ENCODE data around the gene AFAP1.

Gene AFAP1, protein sequence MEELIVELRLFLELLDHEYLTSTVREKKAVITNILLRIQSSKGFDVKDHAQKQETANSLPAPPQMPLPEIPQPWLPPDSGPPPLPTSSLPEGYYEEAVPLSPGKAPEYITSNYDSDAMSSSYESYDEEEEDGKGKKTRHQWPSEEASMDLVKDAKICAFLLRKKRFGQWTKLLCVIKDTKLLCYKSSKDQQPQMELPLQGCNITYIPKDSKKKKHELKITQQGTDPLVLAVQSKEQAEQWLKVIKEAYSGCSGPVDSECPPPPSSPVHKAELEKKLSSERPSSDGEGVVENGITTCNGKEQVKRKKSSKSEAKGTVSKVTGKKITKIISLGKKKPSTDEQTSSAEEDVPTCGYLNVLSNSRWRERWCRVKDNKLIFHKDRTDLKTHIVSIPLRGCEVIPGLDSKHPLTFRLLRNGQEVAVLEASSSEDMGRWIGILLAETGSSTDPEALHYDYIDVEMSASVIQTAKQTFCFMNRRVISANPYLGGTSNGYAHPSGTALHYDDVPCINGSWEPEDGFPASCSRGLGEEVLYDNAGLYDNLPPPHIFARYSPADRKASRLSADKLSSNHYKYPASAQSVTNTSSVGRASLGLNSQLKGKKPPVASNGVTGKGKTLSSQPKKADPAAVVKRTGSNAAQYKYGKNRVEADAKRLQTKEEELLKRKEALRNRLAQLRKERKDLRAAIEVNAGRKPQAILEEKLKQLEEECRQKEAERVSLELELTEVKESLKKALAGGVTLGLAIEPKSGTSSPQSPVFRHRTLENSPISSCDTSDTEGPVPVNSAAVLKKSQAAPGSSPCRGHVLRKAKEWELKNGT

DNA sequence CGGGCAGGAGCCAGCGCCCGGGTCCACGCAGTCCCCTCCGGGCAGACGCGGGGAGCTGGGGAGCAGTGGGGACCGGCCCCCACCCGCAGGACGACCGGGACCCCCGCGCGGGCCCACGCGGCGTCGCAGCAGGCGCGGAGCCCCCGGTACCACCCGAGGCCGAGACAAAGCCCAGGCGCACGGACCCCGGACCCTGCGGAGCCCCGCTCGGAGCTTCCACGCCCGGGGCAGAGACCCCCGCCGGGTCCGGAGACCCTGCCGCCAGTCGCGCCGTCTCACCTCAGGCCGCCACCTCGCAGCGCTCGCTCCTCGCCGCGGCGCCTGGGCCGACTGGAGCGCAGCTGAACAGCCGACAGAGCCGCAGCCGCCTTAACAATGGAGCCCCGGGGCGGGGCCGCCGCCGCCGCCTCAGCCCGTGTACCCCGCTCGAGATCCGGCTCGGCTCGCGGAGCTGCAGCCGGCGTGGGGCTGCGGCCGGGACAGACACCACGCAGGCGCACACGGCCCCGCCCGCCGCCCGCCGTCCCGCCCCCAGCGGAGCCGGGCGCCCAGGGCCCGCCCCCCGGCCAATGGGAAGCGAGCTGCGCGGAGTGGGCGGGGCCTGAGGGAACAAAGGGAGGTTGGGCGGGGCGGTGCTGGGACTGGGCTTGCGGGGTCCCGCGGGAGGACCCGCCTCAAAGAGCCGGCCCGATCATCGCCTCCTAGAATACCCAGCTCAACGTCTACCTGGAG is at the start of gene AFAP1:
TSS of gene AFAP1 (minus strand) at position 485 of the 732 bp plus-strand sequence. CDS start 67,783 bp downstream, outside the sequence.
- DNase-seq (ENCODE audit: low read depth), result peak; percentile 88

- no peak for DNase-seq (ENCODE audit: low read depth)
Observed at GRCh38 chr4:7988437-7988836, 48.8 kb upstream of the AFAP1 start.

- peak; percentile 71 for DNase-seq (ENCODE audit: low read depth)
Observed at GRCh38 chr4:7987148-7987989, 47.7 kb upstream of the AFAP1 start.

- no peak for DNase-seq (ENCODE audit: low read depth)
Observed at GRCh38 chr4:7985891-7986441, 46.3 kb upstream of the AFAP1 start.

- DNase-seq (ENCODE audit: low read depth), result no peak
Observed at GRCh38 chr4:7985072-7985471, 45.4 kb upstream of the AFAP1 start.

GRCh38 chr4:7984286-7984925 is 44.7 kb upstream of the AFAP1 start:
- no peak for DNase-seq (ENCODE audit: low read depth)

DNA sequence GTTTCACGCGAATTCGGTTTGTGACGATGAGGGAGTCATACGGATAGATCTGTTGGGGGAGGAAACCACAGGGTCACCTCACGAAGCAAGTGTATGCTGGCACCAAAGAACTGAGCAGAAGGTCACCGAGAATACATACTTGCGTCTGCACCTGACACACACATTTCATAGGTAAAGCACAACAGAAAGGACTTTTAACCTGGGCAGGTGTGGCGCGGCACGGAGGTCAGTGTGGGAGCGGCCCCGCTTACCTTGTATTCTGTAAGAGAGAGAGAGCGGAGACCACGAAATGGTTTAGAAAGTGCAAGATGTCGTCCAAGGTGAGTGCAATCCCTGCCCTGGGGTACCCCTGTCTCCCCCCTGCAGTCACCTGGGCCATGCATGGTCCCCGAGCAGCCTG is 43.6 kb upstream of the AFAP1 start:
- DNase-seq (ENCODE audit: low read depth), result no peak

- no peak for DNase-seq (ENCODE audit: low read depth)
Observed at GRCh38 chr4:7981738-7982394, 42.2 kb upstream of the AFAP1 start.

- DNase-seq (ENCODE audit: low read depth), result no peak
Observed at GRCh38 chr4:7980036-7980435, 40.4 kb upstream of the AFAP1 start.

DNA sequence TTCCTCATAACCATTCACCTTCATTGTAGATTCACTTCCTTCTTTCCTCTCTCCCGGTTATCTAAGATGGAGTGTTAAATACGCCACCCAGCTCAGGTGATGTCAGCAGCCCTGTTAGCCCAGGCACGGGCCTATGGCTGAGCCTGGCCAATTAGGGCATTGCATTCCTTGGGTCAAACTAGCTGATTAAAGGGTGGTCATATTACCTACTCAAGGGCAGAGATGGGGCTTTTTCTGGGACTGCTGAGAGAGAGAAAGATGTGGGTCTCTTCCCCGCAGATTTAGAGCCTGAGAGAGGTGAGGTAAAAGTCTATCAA is 39.9 kb upstream of the AFAP1 start:
- DNase-seq (ENCODE audit: low read depth), result no peak

- DNase-seq (ENCODE audit: low read depth), result no peak
Observed at GRCh38 chr4:7978907-7979651, 39.4 kb upstream of the AFAP1 start.

- no peak for DNase-seq (ENCODE audit: low read depth)
Observed at GRCh38 chr4:7978489-7978888, 38.8 kb upstream of the AFAP1 start.

- no peak for DNase-seq (ENCODE audit: low read depth)
Observed at GRCh38 chr4:7976634-7977033, 37.0 kb upstream of the AFAP1 start.

- no peak for DNase-seq (ENCODE audit: low read depth)
Observed at GRCh38 chr4:7976025-7976424, 36.4 kb upstream of the AFAP1 start.

- DNase-seq (ENCODE audit: low read depth), result no peak
Observed at GRCh38 chr4:7974425-7974824, 34.8 kb upstream of the AFAP1 start.

- DNase-seq (ENCODE audit: low read depth), result no peak
Observed at GRCh38 chr4:7973545-7973981, 33.9 kb upstream of the AFAP1 start.

GRCh38 chr4:7971881-7972500 is 32.3 kb upstream of the AFAP1 start:
- DNase-seq (ENCODE audit: low read depth), result no peak

GRCh38 chr4:7971159-7971631 is 31.5 kb upstream of the AFAP1 start:
- DNase-seq (ENCODE audit: low read depth), result no peak

DNA sequence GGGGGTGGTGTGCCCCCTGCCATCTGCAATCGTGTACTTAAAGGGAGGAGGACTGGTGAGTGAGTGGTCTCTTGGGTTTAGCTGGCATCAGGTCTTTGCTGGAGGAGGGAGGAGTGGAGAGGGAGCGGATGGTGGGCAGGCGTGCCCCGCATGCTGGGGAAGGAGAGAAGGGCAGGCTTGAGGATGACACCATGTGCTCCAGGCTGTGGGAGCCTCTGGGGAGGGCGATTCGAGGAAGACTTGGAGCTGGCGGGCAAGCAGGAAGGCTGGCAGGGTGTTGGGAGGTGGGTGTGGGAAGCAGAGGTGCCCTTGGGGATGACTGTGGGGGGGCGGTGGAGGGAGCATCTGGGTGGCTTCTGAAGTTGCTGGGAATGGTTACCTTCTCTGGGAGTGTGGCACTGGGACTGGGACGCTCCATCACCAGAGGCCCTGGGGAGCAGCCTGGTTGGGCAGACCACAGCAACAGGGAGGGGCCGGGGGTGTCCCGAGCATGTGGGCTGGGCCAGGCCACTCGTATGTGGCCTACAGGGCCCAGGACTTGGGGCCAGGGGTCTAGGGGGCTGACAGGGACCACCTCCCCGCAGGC is 30.8 kb upstream of the AFAP1 start:
- DNase-seq (ENCODE audit: low read depth), result no peak
